22Rv1 (cell line): ENCODE results near the gene ZNF22.

Source experiments
- CTCF ChIP-seq: fragments of 450-650 bp; IDR thresholded peaks from 2 replicates; pipeline ENCODE4 v1.5.1; 2017; ENCODE audit warnings: mild to moderate bottlenecking
- ZFX ChIP-seq: fragments of 450-650 bp; IDR thresholded peaks from 2 replicates; pipeline ENCODE4 v1.6.1; 2017; ENCODE audit warnings: antibody characterized with exemption, borderline replicate concordance

GRCh38 chr10:44982496-44982895 is 18.2 kb upstream of the ZNF22 start:
- TF ChIP-seq CTCF, result no peak
- TF ChIP-seq ZFX, result no peak
